Esophagus muscularis mucosa (tissue), 4 donors: Measurements from ENCODE around the gene LRIG2. TPM values are rescaled to one million over a fixed set of nuclear protein-coding genes. Genes with fewer than 3 reads are reported as not detected.
A peak's percentile ranks its signal among the peaks of the same experiment; 100 is the strongest.
"Not testable (repeated sequence)": the region's sequence is repeated elsewhere in the genome, so short reads cannot be mapped to it uniquely, and the experiment has no call there.

Experiments
- DNase-seq: peaks from one replicate; pipeline ENCODE4 v3.0.0-alpha.2; 2017; ENCODE audit errors: extremely low spot score
- H3K27ac ChIP-seq, 4 donors: fragments of 200-600 bp; sonication (generic); replicated peaks in 1 of 4; 1 replicate in 3 of 4; 2 replicates in 1 of 4; pipeline ENCODE4 v1.5.1; 2016 to 2019; ENCODE audit warnings: mild to moderate bottlenecking in 1 of 4
- H3K27me3 ChIP-seq, 4 donors: fragments of 200-600 bp; sonication (generic); one replicate each; pipeline versions ENCODE4 v1.5.1 to v1.6.0; 2016 to 2019
- H3K36me3 ChIP-seq, 4 donors: fragments of 200-600 bp; sonication (generic); one replicate each; pipeline ENCODE4 v1.5.1; 2016 to 2019
- H3K4me1 ChIP-seq, 4 donors: fragments of 200-600 bp; sonication (generic); one replicate each; pipeline ENCODE4 v1.5.1; 2016 to 2019
- H3K4me3 ChIP-seq, 4 donors: fragments of 200-600 bp; sonication (generic); 1 replicate in 2 of 4; 2 replicates in 2 of 4; pipeline ENCODE4 v1.5.1; 2016 to 2019; ENCODE audit warnings: mild to moderate bottlenecking in 4 of 4, moderate library complexity in 1 of 4
- H3K9me3 ChIP-seq, 4 donors: fragments of 200-600 bp; sonication (generic); 1 replicate in 3 of 4; 2 replicates in 1 of 4; pipeline ENCODE4 v1.5.1; 2016 to 2019
- EP300 ChIP-seq: sonication (generic); formaldehyde crosslinking; IDR thresholded peaks from one replicate; pipeline ENCODE4 v1.6.1; 2017; ENCODE audit warnings: antibody characterized with exemption
- POLR2A ChIP-seq: fragments of 450-650 bp; IDR thresholded peaks from one replicate; pipeline ENCODE4 v1.6.1; 2017; ENCODE audit warnings: antibody characterized with exemption, moderate library complexity, mild to moderate bottlenecking, low read depth
- POLR2AphosphoS5 ChIP-seq, 2 donors: sonication (generic); formaldehyde crosslinking; IDR thresholded peaks; one replicate each; pipeline ENCODE4 v1.6.1; 2017; ENCODE audit warnings: antibody characterized with exemption in 2 of 2
- WGBS: methylation state at CpG from one replicate; pipeline ENCODE4 v1.1.5; 2018; 5-methylcytosine and 5-hydroxymethylcytosine counted together
- intact Hi-C: fragments of 100-400 bp; cut with DNase I; formaldehyde crosslinking; loops from one replicate; pipeline ENCODE4 v1.15.1; 2023
- total RNA-seq, 4 donors: library from RNA; depleted of rRNA; stranded (reverse); fragments of >200 nt; gene quantifications; one replicate each; pipeline versions ENCODE4 v1.1.0 to v1.2.1, GENCODE V29; 2016
- TF ChIP-seq, protein P1 (sequence below), 3 experiments: fragments of 200-600 bp in 2 of 3; fragments of 450-650 bp in 1 of 3; sonication (generic) in 2 of 3; IDR thresholded peaks; one replicate each; pipeline ENCODE4 v1.5.1; 2017 to 2019; ENCODE audit warnings: antibody characterized with exemption in 3 of 3, mild to moderate bottlenecking in 2 of 3, moderate library complexity in 1 of 3

Gene LRIG2
- total RNA-seq, 4 donors from 2014 or later: 8.9 to 13.9 (median 11.3) TPM

DNA sequence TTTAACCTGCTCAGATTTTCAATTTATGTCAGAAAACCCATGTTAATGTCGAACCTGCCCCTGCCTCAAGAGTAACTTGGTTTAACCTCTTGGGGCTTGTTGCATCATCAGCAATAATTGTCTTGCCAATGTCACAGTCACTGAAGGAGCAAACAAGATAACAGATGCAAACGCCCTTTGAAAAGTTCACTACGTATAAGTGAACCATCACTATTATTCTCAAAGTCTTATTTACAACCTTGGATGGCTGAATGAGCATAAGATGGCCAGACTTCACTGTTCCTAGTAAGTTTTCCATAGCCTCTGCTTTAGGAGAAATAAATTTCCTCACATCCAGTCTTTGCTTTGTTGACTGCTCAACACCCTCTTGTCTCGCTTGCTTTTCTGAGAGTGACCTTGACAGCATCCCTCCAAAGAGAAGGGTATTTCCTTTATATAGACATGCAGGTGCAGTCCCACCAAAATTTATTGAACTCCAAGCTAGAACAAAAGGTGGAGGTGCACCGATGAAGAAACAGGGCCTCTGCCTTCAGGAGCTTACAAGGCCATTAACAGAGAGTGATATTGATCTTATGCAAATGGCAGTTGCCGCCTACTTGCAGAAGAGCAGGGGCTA is 749 bp upstream of the LRIG2 start:
- Histone ChIP-seq H3K36me3 (peaks cover 0 to 5% (median 1%) of the 10 kb centered on the region in 4 donors), H3K4me3 (peak overlapping the region; percentile 66 to 85 (median 78)), H3K27ac (peak overlapping the region; percentile 89 to 94 (median 94)), H3K9me3 (no peaks in the 10 kb centered on the region), H3K27me3 (no peaks in the 10 kb centered on the region), H3K4me1 (peaks cover 23 to 45% (median 38%) of the 10 kb centered on the region in 4 donors)
- TF ChIP-seq POLR2A: no peak
- TF ChIP-seq POLR2AphosphoS5 (IDR thresholded peaks at IDR 0.05): no peak
- no peak for TF ChIP-seq EP300
- intact Hi-C loops: loop anchor here (5.0 kb wide), 1 partner anchor 355 kb away; the partner anchor contains the start of gene PPM1J
- WGBS: 55% methylated on average over 6 of the region's 6 CpGs
- DNase-seq: no peak

DNA sequence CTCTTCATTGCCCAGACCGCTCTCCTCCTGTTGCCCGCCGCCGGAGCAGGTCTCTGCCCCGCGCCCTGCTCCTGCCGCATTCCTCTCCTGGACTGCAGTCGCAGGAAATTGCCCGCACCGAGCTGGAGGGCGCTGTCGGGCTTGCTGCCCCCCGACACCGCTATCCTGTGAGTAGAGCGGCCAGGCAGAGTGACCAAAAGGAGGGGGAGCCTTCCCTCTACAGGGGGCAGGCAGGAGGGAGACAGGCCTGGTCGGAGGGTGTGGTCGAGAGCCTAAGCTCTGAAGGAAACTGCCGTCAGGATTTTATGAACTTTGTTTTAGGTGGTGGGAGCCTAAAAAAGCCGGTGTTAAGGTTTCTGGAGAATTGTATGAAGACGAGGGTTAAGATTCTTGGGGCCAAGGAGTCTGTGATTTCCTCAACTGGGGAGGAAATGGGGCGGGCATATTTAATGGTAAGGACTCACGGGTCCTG is 517 bp downstream of the LRIG2 start:
- TF ChIP-seq, protein P1, sequence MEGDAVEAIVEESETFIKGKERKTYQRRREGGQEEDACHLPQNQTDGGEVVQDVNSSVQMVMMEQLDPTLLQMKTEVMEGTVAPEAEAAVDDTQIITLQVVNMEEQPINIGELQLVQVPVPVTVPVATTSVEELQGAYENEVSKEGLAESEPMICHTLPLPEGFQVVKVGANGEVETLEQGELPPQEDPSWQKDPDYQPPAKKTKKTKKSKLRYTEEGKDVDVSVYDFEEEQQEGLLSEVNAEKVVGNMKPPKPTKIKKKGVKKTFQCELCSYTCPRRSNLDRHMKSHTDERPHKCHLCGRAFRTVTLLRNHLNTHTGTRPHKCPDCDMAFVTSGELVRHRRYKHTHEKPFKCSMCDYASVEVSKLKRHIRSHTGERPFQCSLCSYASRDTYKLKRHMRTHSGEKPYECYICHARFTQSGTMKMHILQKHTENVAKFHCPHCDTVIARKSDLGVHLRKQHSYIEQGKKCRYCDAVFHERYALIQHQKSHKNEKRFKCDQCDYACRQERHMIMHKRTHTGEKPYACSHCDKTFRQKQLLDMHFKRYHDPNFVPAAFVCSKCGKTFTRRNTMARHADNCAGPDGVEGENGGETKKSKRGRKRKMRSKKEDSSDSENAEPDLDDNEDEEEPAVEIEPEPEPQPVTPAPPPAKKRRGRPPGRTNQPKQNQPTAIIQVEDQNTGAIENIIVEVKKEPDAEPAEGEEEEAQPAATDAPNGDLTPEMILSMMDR (IDR thresholded peaks at IDR 0.05): peak; percentile 21 to 54 (median 51)
- no peak for TF ChIP-seq POLR2A
- WGBS: 0% methylated on average over 11 of the region's 22 CpGs
- DNase-seq: no peak
- peaks cover 0 to 17% (median 10%) of the 10 kb centered on the region in 4 donors for H3K36me3 ChIP-seq
- H3K9me3 ChIP-seq: no peaks in the 10 kb centered on the region
- H3K27me3 ChIP-seq: no peaks in the 10 kb centered on the region
- peak overlapping the region; percentile 89 to 94 (median 94) for H3K27ac ChIP-seq
- peak overlapping the region; percentile 66 to 85 (median 78) for H3K4me3 ChIP-seq
- H3K4me1 ChIP-seq: peaks cover 23 to 45% (median 39%) of the 10 kb centered on the region in 4 donors
- intact Hi-C loops: loop anchor here (5.0 kb wide), 1 partner anchor 356 kb away; the partner anchor contains the start of gene PPM1J

DNA sequence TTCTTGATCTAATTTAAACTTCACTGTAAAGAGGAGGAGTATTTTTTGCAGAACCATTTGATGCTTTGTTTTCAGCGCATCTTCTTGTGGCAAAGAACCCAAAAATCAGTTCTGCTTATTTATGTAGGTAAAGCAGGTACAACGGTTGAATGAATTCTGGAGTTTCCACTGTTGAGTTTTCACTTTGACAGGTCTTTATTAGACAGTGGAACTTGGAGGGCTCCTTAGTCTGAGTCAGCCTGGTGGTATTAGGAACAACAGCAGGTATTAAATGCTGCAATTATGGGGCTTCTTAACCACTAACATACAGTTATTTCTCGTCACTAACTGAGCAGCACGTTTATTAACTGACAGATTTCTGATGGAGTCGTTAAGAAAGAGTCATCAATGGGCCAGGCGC is 1.2 kb downstream of the LRIG2 start:
- H3K4me3 ChIP-seq: peak overlapping the region; percentile 66 to 85 (median 78)
- H3K9me3 ChIP-seq: no peaks in the 10 kb centered on the region
- H3K27ac ChIP-seq: peak overlapping the region; percentile 89 to 94 (median 94)
- TF ChIP-seq POLR2AphosphoS5 (IDR thresholded peaks at IDR 0.05): no peak
- TF ChIP-seq, protein P1 (IDR thresholded peaks at IDR 0.05): no peak
- no peak for TF ChIP-seq EP300
- no peak for TF ChIP-seq POLR2A
- H3K27me3 ChIP-seq: no peaks in the 10 kb centered on the region
- no peak for DNase-seq
- H3K4me1 ChIP-seq: peaks cover 23 to 45% (median 39%) of the 10 kb centered on the region in 4 donors
- H3K36me3 ChIP-seq: peaks cover 0 to 24% (median 13%) of the 10 kb centered on the region in 4 donors
- intact Hi-C loops: loop anchor here (5.0 kb wide), 1 partner anchor 357 kb away; the partner anchor contains the start of gene PPM1J
- 60% methylated on average over 6 of the region's 6 CpGs for WGBS

DNA sequence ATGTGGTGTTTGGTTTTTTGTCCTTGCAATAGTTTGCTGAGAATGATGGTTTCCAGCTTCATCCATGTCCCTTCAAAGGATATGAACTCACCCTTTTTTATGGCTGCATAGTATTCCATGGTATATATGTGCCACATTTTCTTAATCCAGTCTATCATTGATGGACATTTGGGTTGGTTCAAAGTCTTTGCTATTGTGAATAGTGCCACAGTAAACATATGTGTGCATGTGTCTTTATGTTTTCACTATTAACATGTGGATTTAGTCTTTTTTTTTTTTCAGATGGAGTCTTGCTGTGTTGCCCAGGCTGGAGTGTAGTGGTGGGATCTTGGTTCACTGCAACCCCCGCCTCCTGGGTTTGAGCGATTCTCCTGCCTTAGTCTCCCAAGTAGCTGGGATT is 5.0 kb downstream of the LRIG2 start:
- intact Hi-C loops, DNase-seq, H3K27ac ChIP-seq, H3K9me3 ChIP-seq, H3K4me3 ChIP-seq, H3K27me3 ChIP-seq: not testable (repeated sequence)
- Histone ChIP-seq H3K4me1 (peaks cover 18 to 37% (median 31%) of the 10 kb centered on the region in 4 donors), H3K36me3 (peaks cover 0 to 35% (median 21%) of the 10 kb centered on the region in 4 donors)
- WGBS: 96% methylated on average over 2 of the region's 2 CpGs

DNA sequence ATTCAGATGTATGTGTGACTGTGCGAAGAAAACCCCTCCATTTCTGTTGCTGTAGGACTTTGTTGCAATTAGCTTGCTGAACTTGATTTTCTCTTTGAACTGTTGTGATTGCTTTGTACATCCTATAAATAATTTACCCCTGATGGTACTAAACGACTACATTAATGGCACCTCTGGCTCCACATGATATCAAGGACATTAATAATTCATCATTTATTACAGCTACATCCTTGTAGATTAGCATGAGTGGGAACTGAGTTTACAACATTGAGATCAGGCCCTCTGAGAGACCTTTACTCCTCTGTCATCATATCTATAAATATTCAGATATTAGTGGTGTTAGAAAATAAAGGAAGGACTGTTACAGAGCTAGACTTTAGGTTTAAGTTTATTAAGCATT is 13.5 kb downstream of the LRIG2 start:
- Histone ChIP-seq H3K27me3 (no peaks in the 10 kb centered on the region), H3K36me3 (peaks cover 0 to 13% (median 5%) of the 10 kb centered on the region in 4 donors), H3K27ac (no peak overlapping the region), H3K4me3 (no peak overlapping the region), H3K9me3 (no peaks in the 10 kb centered on the region), H3K4me1 (peaks cover 5 to 33% (median 22%) of the 10 kb centered on the region in 4 donors)
- intact Hi-C loops: no loop called here
- DNase-seq: no peak
- 81% methylated on average over 2 of the region's 2 CpGs for WGBS
- no peak for TF ChIP-seq EP300
- TF ChIP-seq, protein P1 (IDR thresholded peaks at IDR 0.05): no peak
- TF ChIP-seq POLR2AphosphoS5 (IDR thresholded peaks at IDR 0.05): no peak
- no peak for TF ChIP-seq POLR2A
